Fibroblast of peridontal ligament (primary cell): ENCODE measurements around the gene TUBGCP6.

Source experiments
- DNase-seq: peaks from one replicate; pipeline ENCODE4 v3.0.0-alpha.2; 2010; ENCODE audit errors: extremely low read depth

The TUBGCP6 gene, protein sequence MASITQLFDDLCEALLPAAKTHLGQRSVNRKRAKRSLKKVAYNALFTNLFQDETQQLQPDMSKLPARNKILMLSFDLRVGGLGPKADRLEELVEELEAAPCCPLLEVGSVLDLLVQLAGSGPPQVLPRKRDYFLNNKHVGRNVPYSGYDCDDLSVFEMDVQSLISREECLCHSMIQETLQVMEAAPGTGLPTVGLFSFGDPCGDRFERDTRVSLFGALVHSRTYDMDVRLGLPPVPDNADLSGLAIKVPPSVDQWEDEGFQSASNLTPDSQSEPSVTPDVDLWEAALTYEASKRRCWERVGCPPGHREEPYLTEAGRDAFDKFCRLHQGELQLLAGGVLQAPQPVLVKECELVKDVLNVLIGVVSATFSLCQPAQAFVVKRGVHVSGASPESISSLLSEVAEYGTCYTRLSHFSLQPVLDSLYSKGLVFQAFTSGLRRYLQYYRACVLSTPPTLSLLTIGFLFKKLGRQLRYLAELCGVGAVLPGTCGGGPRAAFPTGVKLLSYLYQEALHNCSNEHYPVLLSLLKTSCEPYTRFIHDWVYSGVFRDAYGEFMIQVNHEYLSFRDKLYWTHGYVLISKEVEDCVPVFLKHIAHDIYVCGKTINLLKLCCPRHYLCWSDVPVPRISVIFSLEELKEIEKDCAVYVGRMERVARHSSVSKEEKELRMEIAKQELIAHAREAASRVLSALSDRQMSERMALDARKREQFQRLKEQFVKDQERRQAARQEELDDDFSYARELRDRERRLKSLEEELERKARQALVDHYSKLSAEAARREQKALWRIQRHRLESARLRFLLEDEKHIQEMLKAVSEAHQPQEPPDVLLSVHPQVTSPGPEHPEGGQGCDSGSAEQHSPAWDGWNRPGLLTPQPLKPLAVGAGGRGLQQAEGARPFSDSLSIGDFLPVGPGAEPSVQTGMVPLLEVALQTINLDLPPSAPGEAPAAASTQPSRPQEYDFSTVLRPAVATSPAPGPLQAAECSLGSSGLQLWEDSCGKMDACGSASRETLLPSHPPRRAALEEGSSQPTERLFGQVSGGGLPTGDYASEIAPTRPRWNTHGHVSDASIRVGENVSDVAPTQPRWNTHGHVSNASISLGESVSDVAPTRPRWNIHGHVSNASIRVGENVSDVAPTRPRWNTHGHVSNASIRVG (N-terminal part only)

DNA sequence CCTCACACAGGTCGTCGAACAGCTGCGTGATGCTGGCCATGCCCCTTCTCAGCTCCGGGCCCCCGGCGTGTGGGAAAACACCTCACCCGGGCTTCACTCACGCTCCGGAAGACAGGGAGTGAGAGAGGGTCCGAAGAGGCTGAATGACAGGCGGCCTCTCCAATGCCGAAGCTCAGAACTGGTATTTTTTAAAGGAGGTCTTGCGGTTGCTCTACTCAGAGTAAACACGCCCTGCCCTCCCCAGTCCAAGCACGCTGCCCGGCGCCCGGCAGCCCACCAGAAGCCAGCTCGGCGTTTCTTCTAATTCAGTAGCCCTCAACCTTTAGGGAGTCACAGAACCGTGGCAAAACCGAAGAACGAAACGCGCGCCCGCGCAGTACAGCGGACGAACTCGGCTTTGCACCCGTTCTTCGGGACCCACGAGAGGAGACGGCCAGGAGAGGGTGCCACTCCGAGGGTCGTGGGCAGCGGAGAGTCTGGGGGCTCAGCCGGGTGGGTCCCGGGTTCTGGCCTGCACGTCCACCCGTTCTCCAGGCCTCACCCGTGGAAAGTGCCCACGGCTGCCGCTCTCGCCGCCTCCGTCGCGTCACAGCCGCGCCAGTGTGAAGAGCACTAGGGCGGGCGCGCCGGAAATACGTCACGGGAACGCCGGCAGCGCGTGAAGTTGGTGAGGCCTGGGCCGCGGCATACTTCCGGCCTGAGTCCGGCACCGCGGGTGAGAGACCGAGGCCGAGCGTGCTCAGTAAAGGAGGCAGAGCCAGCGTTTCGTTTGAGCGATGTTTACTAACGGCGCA is at the start of gene TUBGCP6:
TUBGCP6 (minus strand) TSS at position 604 of the 794 bp plus-strand sequence; CDS start at position 40, 564 bp downstream.
- peak; percentile 87 for DNase-seq

DNA sequence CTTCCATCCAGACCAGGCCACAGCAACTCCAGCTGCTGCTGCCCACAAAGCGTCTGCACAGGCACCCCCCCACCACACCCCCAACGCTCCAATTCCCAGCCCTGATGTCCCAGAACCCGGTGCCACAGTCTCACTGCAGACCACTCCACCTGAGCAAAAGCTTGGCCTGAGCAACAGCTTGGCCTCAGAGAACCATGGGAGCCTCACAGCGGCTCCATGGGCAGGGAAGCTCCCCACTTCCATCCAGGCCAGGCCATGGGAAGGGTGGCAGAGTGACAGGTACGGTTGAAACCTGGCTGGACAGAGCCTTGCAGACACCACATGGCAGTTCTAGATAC is 49.5 kb upstream of the TUBGCP6 start:
- no peak for DNase-seq

DNA sequence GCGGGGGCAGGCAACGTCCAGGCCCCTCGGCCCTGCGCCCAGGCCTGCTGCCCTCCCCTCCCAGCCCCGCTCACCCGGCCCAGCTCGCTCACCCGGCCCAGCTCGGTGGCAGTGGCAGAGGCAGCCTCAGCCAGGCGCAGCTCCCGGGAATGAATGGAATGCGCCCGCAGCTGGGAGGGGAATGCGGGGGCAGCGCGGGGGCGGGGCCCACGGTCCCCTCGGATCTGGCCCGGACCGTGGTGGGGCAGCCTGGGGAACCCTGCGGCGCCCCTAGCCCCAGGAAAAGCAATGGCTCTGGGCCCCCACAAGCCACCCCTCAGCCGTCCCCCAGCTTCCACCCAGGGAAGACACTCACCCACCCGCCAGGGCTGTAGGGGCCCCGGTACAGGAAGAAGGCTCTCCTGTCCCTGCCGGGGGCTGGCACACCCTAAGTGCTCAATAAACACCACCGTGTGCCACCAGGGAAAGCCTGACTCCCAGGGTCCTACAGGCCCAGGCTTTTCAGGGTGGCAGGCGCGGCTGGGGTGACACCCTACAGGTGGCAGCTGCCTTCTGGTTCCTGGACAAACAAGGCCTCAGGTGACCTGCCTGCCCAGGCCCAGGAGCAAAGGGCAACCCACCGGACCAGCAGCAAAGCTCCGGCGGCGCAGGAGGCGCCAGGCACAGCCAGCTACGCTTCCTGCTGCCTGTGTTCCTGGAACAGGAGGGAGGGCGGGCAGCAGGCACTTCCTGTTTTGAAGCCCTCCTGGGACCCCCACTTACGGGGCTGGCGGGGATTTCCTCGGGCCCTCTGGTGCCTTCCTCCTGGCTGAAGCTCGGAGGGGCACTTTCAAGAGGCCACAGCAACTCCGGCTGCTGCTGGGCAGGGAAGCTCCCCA is 48.9 kb upstream of the TUBGCP6 start:
- DNase-seq = peak; percentile 55

DNA sequence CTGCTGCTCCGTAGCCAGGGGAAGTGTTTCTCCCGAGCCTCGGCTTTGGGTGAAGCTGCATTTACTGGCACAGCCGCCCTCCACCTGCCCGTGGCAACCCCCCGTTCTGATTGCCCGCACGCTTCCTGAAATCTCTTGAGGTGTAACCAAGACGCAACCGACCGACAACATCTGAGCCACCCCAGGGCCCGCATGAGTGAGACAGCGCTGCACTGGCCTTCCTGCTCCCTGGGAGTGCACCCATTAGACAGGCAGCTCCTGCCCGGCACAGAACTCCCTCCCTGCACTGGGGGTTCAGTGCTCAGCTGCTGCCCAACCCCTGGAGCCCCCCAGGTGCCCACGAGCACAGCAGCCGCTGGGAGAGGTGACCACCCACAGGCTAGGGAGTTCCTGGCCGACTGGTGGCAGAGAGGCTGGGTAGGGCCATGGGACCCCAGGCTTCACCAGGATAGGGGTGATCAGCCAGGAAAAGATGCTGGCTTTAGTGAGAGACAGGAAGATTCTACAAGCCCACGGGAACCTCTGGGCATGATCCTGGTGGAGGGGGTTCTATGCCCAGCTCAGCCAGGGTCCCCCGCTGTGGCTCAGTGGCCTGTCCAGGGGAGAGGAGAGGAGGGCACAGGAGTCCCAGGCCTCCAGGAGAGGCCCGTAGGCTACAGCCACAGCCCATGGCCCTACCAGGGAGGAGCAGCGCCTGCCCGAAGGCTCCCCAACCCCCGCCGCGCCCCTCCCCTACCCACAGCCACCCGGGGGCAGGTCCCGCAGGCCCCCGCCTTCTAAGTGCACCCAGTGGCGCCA is 48.0 kb upstream of the TUBGCP6 start:
- DNase-seq = no peak

DNA sequence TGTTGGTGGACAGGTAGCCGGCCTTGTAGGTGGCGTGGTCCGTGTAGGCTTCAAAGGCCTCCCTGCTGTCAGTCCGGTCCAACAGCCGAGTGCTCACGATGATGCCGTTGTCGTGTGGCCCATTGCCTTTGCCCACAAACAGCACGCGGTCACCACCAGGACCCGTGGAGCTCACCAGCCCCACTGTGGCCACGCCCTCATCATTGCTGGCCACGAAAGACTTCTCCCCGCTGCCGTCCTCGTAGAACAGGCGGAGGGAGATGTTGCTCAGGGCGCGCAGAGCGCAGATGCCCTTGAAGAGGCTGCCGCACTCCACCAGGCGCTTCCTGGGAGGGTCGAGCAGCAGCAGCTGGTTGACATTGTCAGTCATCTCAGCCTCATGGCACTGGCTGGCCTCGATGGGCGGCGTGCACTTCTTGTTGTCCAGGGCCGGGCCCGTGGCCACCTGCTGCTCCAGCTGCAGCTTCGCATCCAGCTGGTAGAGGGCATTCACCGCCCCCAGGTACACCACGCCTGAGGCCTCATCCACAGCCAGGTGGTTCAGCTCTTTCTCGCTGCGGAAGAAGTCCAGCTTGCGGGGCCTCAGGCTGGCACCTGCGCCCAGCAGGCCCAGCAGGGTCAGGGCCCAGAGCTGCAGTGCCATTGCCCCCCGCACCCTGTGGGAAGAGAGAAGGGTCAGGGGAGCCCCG is 45.3 kb upstream of the TUBGCP6 start:
- no peak for DNase-seq

DNA sequence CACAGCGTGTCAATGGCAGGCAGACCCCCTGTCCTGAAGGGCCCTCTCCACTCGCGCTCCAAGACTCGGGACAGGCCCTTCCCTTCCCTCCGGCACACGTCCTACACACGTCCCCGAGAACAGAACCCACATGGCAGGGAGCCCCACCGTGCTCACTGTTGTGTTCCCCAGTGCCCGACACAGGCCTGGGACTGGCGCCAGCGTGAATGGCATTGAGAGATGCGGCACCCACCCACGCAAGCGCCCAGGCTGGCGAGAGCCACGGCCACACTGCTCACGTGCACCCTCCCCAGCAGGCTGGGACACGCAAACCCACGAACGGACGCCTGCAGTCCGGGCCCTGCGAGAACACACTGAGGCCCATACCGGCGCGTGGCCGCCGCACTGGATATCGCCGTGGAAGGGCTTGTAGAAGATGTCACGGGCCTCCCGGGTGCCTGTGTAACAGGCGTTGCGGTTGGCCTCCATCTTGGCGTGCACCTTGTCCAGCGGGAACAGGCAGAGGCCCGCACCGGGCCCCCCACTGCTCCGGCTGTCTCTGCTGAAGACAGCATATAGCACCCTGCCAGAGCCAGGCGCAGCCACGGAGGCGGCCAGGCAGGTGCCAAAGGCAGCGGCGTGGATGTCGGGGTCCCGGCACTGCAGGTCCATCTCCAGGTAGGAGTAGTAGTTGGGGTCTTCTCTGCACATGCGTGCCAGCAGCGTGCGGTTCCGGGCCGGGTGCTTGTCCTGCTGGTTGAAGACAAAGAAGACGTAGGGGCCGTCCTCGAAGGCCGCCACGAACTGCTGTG is 44.5 kb upstream of the TUBGCP6 start:
- no peak for DNase-seq

DNA sequence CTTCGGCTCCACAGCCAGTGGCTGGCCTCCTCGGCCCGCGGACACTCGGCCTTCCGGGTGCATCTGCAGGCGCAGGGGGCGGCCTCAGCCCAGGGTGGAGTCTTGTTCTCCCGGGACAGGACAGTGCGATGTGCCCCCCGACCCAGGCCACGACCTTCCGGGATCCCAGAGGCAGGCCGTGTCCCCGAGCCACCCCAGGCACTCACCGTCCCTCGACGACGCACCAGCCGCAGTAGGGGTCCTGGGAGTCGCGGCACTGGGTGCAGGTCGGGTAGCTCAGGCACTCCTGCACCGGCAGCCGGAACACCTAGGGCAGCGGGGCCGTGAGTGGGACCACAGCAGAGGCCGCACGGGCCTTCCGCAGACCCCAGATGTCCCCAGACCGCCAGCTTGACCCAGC is 42.9 kb upstream of the TUBGCP6 start:
- DNase-seq = no peak

DNA sequence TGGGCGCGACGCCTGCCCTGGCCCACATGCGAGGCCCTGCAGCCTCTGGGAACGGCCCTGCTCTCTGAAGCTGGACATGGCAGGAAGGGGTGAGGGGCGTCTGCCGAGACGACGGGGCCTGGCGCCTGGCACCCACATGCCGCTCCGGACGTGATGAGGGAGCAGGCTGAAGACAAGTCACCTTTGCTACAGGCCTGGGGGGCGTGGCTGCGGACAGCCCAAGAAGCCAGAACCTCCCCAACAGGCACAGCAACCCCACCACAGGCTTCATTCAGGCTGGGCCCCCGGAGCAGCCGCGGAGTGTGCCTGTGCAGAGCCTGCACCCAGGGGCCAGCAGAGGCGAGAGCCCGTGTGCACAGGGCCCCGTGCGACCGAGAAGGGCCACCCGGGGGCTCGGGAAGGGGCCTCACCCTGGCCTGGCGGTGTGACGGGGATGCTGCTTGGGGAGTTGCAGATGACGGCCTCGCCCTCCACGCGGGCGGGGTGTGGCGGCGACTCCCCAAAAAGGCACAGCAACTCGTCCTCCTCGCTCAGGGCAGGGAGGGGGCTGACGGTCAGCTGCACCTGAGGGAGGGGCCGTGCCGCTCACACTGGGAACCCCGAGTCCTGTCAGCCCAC is 42.0 kb upstream of the TUBGCP6 start:
- DNase-seq = no peak

DNA sequence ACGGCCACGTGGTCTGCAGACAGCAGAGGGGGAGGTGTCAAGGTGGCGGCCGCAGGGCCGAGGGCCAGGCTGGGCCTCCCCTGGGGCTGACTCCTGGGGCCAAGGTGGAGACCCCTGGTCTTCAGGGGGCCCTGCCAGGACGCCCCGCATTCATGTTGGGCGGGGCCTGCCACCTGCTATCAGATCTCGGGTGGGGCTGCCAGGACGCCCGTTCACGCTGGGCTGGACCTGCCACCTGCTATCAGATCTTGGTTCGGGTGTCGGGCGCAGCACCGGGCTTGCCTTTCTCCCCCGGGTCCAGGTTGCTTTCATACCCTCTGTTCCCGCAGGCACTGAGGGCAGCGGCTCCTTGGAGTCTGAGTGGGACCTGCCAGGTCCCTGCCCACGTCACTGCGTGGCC is 41.5 kb upstream of the TUBGCP6 start:
- no peak for DNase-seq

DNA sequence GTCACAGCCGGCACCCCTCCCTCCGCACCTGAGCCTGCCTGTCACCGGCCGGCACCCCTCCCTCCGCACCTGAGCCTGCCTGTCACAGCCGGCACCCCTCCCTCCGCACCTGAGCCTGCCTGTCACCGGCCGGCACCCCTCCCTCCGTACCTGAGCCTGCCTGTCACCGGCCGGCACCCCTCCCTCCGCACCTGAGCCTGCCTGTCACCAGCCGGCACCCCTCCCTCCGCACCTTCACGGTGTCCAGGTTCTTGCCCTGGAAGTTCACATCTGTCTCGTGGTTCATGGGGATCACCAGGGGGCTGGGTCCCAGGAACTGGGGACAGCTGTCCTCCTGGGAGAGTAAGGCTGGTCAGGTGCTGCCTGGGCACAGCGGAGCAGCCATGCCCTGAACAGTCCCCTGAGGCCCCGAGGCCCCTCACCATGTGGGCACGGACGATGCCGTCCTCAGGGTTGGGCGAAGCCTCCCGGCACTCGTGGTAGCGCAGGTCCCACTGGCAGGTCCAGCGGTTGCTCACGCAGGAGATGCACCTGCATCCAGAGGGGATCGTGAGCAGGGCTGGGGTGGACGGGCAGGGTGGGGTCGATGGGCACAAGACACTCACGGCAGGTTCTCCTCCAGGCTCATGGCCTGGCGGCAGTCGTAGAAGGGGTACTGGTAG is 40.9 kb upstream of the TUBGCP6 start:
- DNase-seq = no peak

DNA sequence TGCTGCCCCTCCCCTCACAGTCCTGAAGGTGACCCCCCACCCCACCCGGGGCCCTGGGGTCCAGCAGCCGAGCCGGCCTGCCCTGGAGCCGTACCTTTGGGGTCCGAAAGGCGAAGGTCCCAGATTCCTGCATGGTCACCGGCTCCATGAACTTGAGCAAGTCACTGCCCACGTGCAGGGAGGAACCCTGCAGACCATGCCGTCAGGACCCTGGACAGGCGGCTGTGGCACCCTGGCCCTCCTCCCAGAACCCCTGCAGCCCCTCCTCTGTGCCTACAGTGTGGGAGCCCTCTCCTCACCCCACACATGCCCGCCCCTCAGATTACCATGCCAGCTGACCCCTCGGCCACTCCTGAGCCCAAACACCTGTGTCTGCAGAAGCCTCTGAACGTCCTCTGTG is 39.7 kb upstream of the TUBGCP6 start:
- no peak for DNase-seq

DNA sequence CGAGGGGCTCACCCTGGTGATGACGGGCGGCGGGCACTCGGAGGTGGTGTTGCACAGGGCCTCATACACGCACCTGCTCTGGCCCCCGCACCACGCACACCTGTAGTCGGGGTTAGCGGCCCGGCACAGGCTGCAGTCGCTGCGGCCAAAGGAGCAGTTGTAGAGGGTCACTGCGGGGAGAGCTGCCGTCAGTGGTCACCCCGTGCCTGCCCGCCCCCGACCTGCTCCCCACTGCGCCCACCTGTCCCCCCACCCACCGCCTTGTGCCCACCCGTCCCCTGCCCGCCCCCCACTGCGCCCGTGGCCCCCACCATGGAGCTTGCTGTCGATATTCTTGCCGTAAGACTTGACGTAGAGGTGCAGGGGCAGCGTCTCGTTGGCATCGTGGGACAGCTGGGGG is 39.0 kb upstream of the TUBGCP6 start:
- DNase-seq = no peak

DNA sequence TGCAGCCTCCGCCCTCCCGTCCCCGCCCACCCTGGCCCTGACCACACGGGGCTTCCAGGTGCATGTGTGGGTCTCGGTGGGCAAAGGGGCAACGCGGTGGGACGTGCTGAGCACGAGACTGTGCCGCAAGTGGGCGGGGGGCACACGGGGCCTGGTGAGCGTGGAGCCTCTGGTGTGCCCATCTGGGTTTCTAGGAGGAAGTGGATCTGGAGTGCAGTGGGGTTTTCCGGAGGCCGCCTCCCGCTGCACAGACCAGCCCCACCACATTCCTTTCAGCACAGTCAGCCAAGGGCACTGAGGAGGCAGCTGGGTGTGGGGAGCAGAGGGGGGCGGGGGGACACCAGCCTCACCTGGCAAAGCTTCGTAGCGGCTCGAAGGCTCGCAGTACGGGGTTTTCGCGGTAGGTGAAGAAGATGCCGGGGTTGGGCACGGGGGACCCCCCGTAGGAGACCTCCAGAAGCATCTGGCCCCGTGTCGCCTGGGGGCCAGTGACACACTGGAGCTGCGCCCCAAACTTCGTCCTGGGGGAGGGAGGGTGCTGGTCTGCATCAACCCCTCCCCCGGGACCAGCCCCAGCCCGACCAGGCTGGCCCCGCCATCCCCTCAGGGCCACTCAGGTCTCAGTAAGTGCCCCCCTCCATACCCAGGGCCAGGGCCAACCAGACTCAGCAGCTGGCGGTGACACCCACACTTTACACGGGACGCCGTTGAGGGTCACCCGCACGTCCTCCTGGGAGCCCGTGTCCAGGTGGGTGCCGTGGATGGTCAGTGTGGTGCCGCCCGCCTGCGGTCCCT is 37.7 kb upstream of the TUBGCP6 start:
- DNase-seq = no peak

DNA sequence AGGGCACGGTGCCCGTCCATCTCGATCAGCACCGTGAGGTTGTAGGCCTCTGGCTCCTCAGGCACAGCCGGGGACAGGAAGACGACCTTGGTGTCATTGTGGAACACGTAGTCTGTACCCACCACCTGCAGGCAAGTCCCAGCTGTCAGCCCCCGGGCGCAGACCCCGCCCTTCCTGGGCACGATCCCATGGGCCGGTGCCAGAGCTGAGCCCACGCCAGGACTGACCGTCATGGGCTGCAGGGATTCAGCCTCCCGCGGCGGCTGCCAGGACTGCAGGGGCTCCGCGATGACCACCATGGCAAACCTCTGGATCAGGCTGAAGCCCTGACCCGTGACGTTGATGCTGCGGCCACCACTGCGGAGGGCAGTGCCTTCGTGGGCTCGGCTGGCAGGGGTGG is 37.1 kb upstream of the TUBGCP6 start:
- no peak for DNase-seq

DNA sequence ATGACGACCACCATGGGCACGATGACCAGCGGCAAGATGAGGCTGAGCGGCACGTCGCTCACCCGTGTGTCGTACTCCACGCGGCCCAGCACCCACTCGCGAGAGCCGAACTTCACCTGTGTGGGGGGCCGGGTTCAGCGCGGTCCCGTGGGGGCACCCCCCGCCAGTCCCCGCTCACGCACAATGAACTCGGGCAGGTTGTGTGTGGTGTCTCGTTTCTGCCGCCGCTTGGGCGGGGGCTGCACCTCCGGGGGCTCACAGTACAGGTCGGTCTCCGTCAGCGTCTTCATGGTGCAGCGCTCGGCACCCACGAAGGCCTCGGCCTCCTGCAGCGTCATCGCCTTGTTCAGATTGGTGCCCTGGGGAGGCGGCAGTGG is 36.5 kb upstream of the TUBGCP6 start:
- no peak for DNase-seq

DNA sequence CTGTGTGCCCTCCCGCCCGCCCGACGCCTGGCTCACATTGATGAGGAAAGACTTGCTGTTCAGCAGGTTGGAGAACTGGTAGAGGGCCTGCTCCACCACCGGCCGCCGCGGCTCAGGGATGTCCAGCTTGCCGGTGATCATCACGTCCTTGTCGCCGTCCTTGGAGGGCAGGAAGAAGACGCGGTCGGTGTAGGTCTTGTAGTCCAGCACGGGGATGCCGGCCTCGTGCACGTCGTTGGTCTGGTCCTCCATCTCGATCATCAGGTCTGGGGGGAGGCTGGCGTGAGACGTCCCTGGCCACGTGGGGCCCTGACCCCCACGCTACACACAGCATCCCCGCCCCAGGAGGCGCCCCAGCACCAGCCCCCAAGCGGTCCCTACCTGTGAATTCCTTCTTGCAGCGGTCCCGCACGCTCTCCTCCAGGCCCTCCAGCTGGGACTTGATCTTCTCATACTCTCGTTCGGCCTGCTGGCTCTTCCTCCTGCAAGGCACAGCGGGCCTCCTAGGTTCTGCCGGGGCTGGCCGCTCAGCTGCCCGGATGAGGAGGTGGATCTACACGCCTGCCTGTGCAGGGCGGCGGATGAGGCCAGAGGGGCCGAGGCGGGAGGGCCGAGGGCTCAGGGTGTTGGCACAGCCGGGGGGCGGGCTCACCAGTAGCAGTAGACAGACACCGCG is 36.0 kb upstream of the TUBGCP6 start:
- DNase-seq = no peak
